Thyroid gland (tissue), 4 donors: Measurements from ENCODE around the gene TNK1. TPM values are rescaled to one million over a fixed set of nuclear protein-coding genes. Genes with fewer than 3 reads are reported as not detected.

Experiments
- DNase-seq, 2 donors: peaks; one replicate each; pipeline ENCODE4 v3.0.0-alpha.2; 2019
- H3K27ac ChIP-seq, 3 donors: fragments of 200-600 bp; sonication (generic); 1 replicate in 2 of 3; 2 replicates in 1 of 3; pipeline ENCODE4 v1.5.1; 2016 to 2019; ENCODE audit warnings: mild to moderate bottlenecking in 1 of 3, moderate library complexity in 1 of 3
- H3K27me3 ChIP-seq: fragments of 200-600 bp; sonication (generic); one replicate; pipeline ENCODE4 v1.5.1; 2019
- H3K36me3 ChIP-seq, 2 donors: fragments of 200-600 bp; sonication (generic); one replicate each; pipeline ENCODE4 v1.5.1; 2016 to 2019
- H3K4me1 ChIP-seq, 2 donors: fragments of 200-600 bp; sonication (generic); one replicate each; pipeline ENCODE4 v1.5.1; 2017 to 2019
- H3K4me3 ChIP-seq, 3 donors: fragments of 200-600 bp; sonication (generic); replicated peaks in 1 of 3; 1 replicate in 2 of 3; 2 replicates in 1 of 3; pipeline ENCODE4 v1.5.1; 2016; ENCODE audit warnings: mild to moderate bottlenecking in 1 of 3
- H3K9me3 ChIP-seq: fragments of 200-600 bp; sonication (generic); one replicate; pipeline ENCODE4 v1.5.1; 2017
- CTCF ChIP-seq, 6 experiments: fragments of 200-600 bp in 3 of 6; fragments of 450-650 bp in 3 of 6; sonication (generic) in 3 of 6; IDR thresholded peaks; one replicate each; pipeline ENCODE4 v1.5.1; 2016 to 2019; ENCODE audit warnings: antibody characterized with exemption in 6 of 6, mild to moderate bottlenecking in 2 of 6, inconsistent platforms in 1 of 6, moderate library complexity in 1 of 6
- POLR2A ChIP-seq, 2 donors: fragments of 450-650 bp; IDR thresholded peaks; one replicate each; pipeline ENCODE4 v1.6.1; 2017; ENCODE audit warnings: antibody characterized with exemption in 2 of 2, mild to moderate bottlenecking in 2 of 2, moderate library complexity in 1 of 2
- WGBS, 2 donors: methylation state at CpG; one replicate each; pipeline ENCODE4 v1.1.5; 2017; 5-methylcytosine and 5-hydroxymethylcytosine counted together
- intact Hi-C: fragments of 100-400 bp; cut with DNase I; formaldehyde crosslinking; loops from one replicate; pipeline ENCODE4 v1.15.1; 2023
- total RNA-seq, 4 donors: library from RNA; depleted of rRNA; stranded (reverse); fragments of >200 nt; gene quantifications; one replicate each; pipeline ENCODE4 v1.2.3, GENCODE V29; 2016

TNK1 gene
- total RNA-seq, 4 donors from 2014 or later: 11.0 to 30.2 (median 15.9) TPM

- intact Hi-C loops: no loop called here
- Histone ChIP-seq H3K4me1 (peaks cover 9 to 16% of the 10 kb centered on the region in 2 donors), H3K9me3 (no peaks in the 10 kb centered on the region), H3K27ac (no peak overlapping the region), H3K4me3 (no peak overlapping the region), H3K27me3 (no peaks in the 10 kb centered on the region), H3K36me3 (peaks cover 8 to 13% of the 10 kb centered on the region in 2 donors)
- TF ChIP-seq CTCF (IDR thresholded peaks at IDR 0.05): no peak
- no peak for TF ChIP-seq POLR2A (IDR thresholded peaks at IDR 0.05)
- 90 to 97% methylated on average over 11 to 18 of the region's 19 CpGs for WGBS, 2 donors
- DNase-seq: no peak
These were observed 9.3 kb downstream of the TNK1 start for GRCh38 chr17:7389924-7390910.

- Histone ChIP-seq H3K9me3 (no peaks in the 10 kb centered on the region), H3K36me3 (peaks cover 8 to 13% of the 10 kb centered on the region in 2 donors), H3K27ac (no peak overlapping the region), H3K4me1 (peaks cover 11 to 18% of the 10 kb centered on the region in 2 donors), H3K27me3 (no peaks in the 10 kb centered on the region), H3K4me3 (no peak overlapping the region)
- no peak for DNase-seq
- intact Hi-C loops: no loop called here
- WGBS, 2 donors: 68 to 86% methylated on average over 2 of the region's 2 CpGs
- TF ChIP-seq CTCF (IDR thresholded peaks at IDR 0.05) (no peak), POLR2A (IDR thresholded peaks at IDR 0.05) (no peak)
These were observed 10.4 kb downstream of the TNK1 start for GRCh38 chr17:7391307-7391706.

- H3K27me3 ChIP-seq: no peaks in the 10 kb centered on the region
- peaks cover 8 to 13% of the 10 kb centered on the region in 2 donors for H3K36me3 ChIP-seq
- H3K4me1 ChIP-seq: peaks cover 11 to 18% of the 10 kb centered on the region in 2 donors
- no peaks in the 10 kb centered on the region for H3K9me3 ChIP-seq
- intact Hi-C loops: no loop called here
- H3K27ac ChIP-seq: peak overlapping the region in 2 of 3 donors; percentile 18 to 93
- peak overlapping the region in 1 of 3 donors; percentile 79 for H3K4me3 ChIP-seq
- no peak for DNase-seq
- WGBS, 2 donors: 64 to 66% methylated on average over 23 to 33 of the region's 42 CpGs
- TF ChIP-seq POLR2A (IDR thresholded peaks at IDR 0.05) (no peak), CTCF (IDR thresholded peaks at IDR 0.05) (no peak)
These were observed 12.1 kb downstream of the TNK1 start for GRCh38 chr17:7392696-7393612.

GRCh38 chr17:7393613-7394451, 12.9 kb downstream of the TNK1 start:
- H3K4me1 ChIP-seq: peaks cover 11 to 18% of the 10 kb centered on the region in 2 donors
- no peaks in the 10 kb centered on the region for H3K9me3 ChIP-seq
- no peaks in the 10 kb centered on the region for H3K27me3 ChIP-seq
- 7 to 13% methylated on average over 33 to 39 of the region's 48 CpGs for WGBS, 2 donors
- H3K4me3 ChIP-seq: peak overlapping the region; percentile 65 to 79 (median 67)
- peaks cover 3 to 13% of the 10 kb centered on the region in 2 donors for H3K36me3 ChIP-seq
- intact Hi-C loops: no loop called here
- TF ChIP-seq POLR2A (IDR thresholded peaks at IDR 0.05) (no peak), CTCF (IDR thresholded peaks at IDR 0.05) (no peak)
- peak; percentile 45 to 61 for DNase-seq
- peak overlapping the region; percentile 72 to 93 (median 92) for H3K27ac ChIP-seq
